Neutrophil (primary cell): ENCODE results near the gene SH3D21.
A peak's percentile ranks its signal among the peaks of the same experiment; 100 is the strongest.

ENCODE experiments used
- H3K27ac ChIP-seq: fragments of 200-600 bp; sonication (generic); 2 replicates; pipeline ENCODE4 v1.5.1; 2016; ENCODE audit warnings: mild to moderate bottlenecking, moderate library complexity
- H3K27me3 ChIP-seq: fragments of 200-600 bp; sonication (generic); 2 replicates; pipeline ENCODE4 v1.6.0; 2016; ENCODE audit warnings: mild to moderate bottlenecking
- H3K36me3 ChIP-seq: fragments of 200-600 bp; sonication (generic); 2 replicates; pipeline ENCODE4 v1.5.1; 2017
- H3K4me1 ChIP-seq, 2 experiments: fragments of 200-600 bp in 1 of 2; sonication (generic) in 1 of 2; 1 replicate in 1 of 2; 2 replicates in 1 of 2; pipeline versions ENCODE4 v1.5.1 to v1.6.1; 2013 to 2016; ENCODE audit warnings: low read depth in 1 of 2, low read length in 1 of 2, mild to moderate bottlenecking in 1 of 2, moderate library complexity in 1 of 2; ENCODE audit not compliant: control insufficient read depth in 1 of 2, insufficient read depth in 1 of 2
- H3K4me3 ChIP-seq, 2 experiments: fragments of 200-600 bp in 1 of 2; sonication (generic) in 1 of 2; 1 replicate in 1 of 2; 2 replicates in 1 of 2; pipeline ENCODE4 v1.5.1; 2013 to 2016; ENCODE audit warnings: low read depth in 1 of 2, low read length in 1 of 2, mild to moderate bottlenecking in 1 of 2, moderate library complexity in 1 of 2
- H3K9me3 ChIP-seq: fragments of 200-600 bp; sonication (generic); 2 replicates; pipeline ENCODE4 v1.5.1; 2016
- CTCF ChIP-seq: fragments of 200-600 bp; sonication (generic); IDR thresholded peaks from 2 replicates; pipeline ENCODE4 v1.5.1; 2016; ENCODE audit warnings: antibody characterized with exemption

The SH3D21 gene

DNA sequence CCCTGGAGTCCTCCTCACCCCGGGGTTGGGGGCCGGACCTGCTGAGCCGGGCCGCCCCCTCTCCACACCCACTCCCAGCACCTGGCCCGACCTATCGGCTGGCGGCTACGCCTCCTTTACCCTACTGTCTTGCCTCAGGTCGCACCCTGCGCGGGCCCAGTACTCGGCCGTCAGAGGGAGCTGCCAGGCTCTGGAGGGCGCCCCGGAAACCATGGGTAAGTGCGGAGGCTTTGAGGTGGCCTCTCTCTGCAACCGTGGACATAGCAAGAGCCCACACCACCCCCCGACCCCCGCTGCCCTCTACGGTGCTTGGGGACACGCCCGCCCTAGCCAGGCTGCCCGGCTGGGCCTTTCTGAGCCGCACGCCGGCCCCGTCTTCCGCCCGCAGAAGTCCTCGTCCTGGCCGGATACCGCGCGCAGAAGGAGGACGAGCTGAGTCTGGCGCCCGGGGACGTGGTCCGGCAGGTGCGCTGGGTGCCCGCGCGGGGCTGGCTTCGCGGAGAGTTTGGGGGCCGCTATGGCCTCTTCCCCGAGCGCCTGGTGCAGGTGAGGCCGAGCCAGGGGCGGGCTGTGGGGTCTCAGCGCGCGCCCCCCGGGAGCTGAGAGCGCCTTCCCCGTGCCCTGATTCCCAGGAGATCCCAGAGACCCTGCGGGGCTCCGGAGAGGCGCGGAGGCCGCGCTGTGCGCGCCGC is at the start of gene SH3D21:
Gene SH3D21 (plus strand): TSS at position 159 of the 692 bp plus-strand sequence. CDS start 53 bp downstream, at position 212.
- H3K36me3 ChIP-seq: peaks cover 28% of the 10 kb centered on the region
- H3K4me3 ChIP-seq: peak within 1 kb of the TSS; percentile 84 to 89
- H3K9me3 ChIP-seq: no peaks in the 10 kb centered on the region
- no peak for TF ChIP-seq CTCF
- H3K27ac ChIP-seq: peak within 1 kb of the TSS; percentile 80
- H3K27me3 ChIP-seq: no peaks in the 10 kb centered on the region
- H3K4me1 ChIP-seq: peaks cover 40 to 44% of the 10 kb centered on the region in 2 experiments

- peaks cover 44% of the 10 kb centered on the region for H3K36me3 ChIP-seq
- H3K27ac ChIP-seq: no peak overlapping the region
- no peak for TF ChIP-seq CTCF
- peaks cover 4 to 7% of the 10 kb centered on the region in 2 experiments for H3K4me1 ChIP-seq
- no peak overlapping the region for H3K4me3 ChIP-seq
- H3K9me3 ChIP-seq: no peaks in the 10 kb centered on the region
- no peaks in the 10 kb centered on the region for H3K27me3 ChIP-seq
These were observed 49.4 kb upstream of the SH3D21 start for GRCh38 chr1:36256558-36257374.

DNA sequence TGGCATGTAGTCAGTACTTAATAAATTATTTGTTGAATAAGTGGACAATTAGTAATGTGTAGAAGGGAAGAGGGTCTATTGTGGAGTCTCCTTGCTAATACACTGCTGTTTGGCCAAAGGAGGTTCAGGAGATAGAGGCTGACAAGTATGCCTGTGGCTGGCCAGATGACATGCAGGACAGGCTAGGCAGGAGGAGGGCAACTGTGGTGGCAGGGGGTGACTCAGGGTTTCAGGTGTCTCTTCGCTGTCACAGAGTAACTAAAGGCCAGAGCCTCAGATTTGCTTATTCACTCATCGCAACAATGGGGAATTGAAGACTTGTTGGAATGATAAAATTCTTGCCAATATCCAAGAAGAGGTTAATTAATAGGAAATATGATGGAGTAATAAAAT is 48.8 kb upstream of the SH3D21 start:
- H3K4me1 ChIP-seq: peaks cover under 1 to 4% of the 10 kb centered on the region in 2 experiments
- H3K9me3 ChIP-seq: no peaks in the 10 kb centered on the region
- no peak overlapping the region for H3K4me3 ChIP-seq
- no peaks in the 10 kb centered on the region for H3K27me3 ChIP-seq
- H3K27ac ChIP-seq: no peak overlapping the region
- H3K36me3 ChIP-seq: peaks cover 46% of the 10 kb centered on the region
- TF ChIP-seq CTCF: no peak

DNA sequence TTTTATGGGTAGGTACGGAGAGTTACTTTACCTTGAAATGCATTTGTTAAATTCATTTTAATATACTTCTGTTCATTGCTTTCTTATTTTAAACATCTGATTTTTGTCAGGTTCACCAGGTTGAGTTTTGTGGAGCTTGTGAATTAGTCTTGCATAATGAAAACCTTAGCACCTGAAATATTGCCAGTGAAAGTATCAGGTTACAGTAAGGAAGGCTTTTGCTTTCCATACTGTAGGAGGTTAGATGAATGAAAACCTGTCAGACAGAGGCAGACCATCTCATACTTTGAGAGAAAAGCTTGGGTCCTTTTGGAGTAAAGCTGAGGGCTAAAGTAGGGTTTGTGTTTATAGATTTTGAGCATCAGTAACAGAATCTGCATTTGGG is 47.2 kb upstream of the SH3D21 start:
- Histone ChIP-seq H3K4me1 (peaks cover 0 to 4% of the 10 kb centered on the region in 2 experiments), H3K9me3 (no peaks in the 10 kb centered on the region)

DNA sequence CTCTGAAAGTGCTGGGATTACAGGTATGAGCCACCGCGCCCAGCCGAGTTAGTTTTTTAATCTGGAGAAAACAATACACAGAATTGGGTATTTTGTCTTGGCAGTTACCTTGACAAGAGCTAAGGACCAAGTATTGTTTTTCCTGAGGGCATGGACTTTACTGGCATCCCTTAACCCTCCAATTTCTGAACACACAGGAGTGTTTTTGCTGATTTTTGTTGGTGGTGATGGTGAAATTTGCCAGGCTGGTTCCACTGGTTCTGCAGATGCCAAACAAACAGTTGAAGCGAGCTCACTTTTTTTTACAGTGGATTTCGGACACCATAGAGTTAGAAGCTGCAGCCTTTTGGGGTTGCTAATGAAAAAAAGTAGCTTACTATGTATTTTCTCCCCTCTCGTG is 37.2 kb upstream of the SH3D21 start:
- peaks cover 30% of the 10 kb centered on the region for H3K36me3 ChIP-seq
- peaks cover 3 to 5% of the 10 kb centered on the region in 2 experiments for H3K4me1 ChIP-seq
- no peak for TF ChIP-seq CTCF

More for the DNA sequence above, 47.2 kb upstream of the SH3D21 start:
- no peak for TF ChIP-seq CTCF
- no peak overlapping the region for H3K27ac ChIP-seq
- H3K4me3 ChIP-seq: no peak overlapping the region
- peaks cover 46% of the 10 kb centered on the region for H3K36me3 ChIP-seq
- no peaks in the 10 kb centered on the region for H3K27me3 ChIP-seq

More for the DNA sequence above, 37.2 kb upstream of the SH3D21 start:
- H3K4me3 ChIP-seq: no peak overlapping the region
- H3K27me3 ChIP-seq: no peaks in the 10 kb centered on the region
- H3K27ac ChIP-seq: no peak overlapping the region
- no peaks in the 10 kb centered on the region for H3K9me3 ChIP-seq
